HL-60/S4 (cell line): Measurements from ENCODE around the gene ARRDC1.

Experiments
- in situ Hi-C: fragments of 300-500 bp; cut with MboI; formaldehyde crosslinking; loops from 2 replicates; pipeline ENCODE4 v1.14.3; 2022; ENCODE audit warnings: low sequenced_read_pairs

Gene ARRDC1

DNA sequence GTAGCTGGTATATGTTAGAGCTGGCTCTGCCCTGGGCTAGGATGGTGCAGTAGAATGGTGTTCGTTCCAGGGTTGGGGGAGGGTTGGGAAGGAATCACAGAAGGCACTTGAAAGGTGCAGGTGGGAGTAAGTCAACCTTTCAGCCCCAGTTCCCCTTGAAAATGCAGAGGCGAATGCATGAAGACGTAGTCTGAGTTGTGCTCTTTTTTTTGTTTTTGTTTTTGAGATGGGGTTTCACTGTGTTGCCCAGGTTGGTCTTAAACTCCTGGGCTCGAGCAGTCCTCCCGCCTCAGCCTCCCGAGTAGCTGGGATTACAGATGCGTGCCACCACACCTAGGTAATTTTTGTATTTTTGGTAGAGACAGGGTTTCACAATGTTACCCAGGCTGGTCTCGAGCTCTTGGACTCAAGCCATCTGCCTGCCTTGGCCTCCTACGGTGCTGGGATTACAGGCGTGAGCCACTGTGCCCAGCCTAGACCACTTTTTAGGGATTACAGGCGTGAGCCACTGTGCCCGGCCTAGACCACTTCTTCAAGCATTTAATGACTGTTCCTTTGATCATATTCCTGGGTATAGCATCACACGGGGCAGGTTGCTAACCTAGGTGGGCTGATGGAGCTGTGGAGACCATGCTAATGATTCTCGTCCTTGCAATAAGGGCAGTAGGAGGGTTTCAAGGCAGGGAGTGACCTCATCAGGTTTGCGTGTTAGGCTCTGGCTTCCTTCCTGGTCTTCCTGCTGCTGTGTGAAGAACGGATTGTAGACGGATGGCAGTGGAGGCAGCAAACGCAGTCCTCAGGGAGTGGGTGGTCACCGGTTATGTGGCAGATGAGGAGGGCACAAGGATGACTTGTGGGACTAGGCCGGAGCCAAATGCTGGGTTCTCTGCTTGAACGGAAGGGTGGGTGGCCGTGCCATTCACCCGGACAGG lies 27.0 kb downstream of the ARRDC1 start:
- in situ Hi-C loops, result no loop called here

DNA sequence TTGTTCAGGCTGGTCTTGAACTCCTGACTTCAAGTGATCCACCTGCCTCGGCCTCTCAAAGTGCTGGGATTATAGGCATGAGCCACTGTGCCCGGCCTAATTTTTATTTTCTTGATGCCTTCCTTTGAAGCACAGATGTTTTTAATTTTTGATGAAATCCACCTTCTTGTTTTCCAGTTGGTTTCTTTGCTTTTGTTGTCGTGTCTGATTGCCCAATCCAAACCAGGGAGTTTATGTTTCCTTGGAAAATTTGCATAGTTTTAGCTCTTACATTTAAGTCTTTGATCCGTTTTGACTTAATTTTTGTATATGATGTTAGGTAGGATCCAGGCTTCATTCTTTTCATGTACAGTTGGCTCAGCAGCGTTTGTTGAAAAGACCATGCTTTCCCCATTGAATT lies 28.5 kb downstream of the ARRDC1 start:
- in situ Hi-C loops, result no loop called here

DNA sequence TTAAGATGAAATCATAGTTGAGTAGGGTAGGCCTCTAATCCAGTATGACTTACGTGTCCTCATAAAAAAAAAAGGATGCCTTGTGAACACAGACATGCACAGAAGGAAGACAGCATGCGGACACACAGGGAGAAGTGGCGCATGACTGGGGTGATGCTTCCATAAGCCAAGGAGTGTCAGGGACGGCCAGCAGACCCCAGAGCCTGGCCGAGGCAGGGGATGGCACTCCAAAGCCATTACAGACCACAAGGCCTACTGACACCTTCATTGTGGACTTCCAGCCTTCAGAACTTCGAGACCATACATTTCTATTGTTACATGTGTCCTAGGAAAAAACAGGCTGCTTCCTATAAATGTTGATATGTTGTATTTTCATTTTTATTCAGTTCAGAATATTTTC lies 33.2 kb downstream of the ARRDC1 start:
- in situ Hi-C loops, result no loop called here

DNA sequence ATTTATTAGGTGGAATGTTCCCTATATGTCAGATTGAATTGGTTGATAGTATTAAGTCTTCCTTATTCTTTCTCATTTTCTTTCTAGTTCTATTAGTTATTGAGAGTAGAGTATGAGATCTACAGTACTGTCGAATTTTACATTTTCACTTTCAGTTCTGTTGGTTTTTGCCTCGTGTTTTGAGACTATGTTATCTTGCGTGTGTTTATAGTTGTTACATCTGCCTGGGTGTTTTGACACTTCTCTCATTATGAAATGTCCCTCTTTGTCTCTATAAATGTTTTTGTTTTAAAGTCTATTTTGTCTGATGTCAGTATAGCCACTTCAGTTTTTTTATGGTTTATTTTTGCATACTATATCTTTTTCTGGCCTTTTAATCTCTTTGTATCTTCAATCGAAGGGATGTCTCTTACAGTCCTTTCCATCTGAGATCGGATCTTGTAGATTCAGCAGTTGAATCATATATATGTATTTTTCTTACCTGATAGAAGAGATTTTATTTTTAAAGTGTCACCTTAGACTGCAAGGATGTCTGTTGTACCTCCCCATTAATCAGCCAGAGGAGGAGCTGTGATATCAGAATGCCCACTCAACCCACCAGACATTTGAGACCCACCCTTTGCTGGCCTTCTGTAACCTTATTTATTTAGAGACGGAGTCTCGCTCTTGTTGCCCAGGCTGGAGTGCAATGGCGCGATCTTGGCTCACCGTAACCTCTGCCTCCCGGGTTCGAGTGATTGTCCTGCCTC lies 34.0 kb downstream of the ARRDC1 start:
- in situ Hi-C loops, result no loop called here

DNA sequence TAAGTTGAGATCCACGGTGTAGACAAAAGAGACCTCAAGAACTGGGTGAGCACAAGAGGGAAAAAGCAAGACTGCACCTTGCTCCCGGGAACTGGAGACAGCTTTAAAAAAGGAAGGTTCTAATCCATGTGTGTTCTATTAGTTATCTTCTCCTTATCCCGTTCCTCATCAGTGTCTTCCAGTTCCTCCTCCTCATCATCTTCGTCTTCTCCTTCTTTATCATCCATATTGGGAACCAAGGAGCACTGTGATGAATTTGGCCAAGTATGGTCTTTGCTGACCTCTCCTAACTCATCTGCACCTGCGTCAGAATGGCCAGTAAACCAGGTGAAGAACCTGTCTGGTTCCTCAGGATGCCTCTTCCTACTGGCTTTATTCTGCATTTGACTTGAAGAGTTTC lies 35.4 kb downstream of the ARRDC1 start:
- in situ Hi-C loops, result no loop called here

DNA sequence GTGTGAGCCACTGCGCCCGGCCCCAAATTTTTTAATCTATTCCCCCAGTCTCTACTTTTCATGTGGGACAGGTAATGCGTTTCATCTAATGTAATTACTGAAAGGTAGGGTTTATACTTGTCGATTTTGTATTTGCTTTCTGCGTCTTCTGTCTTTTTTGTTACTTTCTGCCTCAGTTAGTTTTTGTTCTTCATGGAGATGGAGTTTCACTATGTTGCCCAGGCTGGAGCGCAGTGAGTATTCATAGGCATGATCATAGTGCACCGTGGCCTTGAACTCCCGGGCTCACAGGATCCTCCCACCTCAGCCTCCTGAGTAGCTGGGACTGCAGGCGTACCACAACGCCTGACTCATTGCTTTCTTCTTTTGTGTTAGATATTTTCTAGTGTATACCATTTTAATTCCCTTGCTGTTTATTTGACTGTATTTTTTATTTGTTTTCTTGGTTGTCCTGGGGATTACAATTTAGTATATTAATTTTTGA lies 36.7 kb downstream of the ARRDC1 start:
- in situ Hi-C loops, result no loop called here

DNA sequence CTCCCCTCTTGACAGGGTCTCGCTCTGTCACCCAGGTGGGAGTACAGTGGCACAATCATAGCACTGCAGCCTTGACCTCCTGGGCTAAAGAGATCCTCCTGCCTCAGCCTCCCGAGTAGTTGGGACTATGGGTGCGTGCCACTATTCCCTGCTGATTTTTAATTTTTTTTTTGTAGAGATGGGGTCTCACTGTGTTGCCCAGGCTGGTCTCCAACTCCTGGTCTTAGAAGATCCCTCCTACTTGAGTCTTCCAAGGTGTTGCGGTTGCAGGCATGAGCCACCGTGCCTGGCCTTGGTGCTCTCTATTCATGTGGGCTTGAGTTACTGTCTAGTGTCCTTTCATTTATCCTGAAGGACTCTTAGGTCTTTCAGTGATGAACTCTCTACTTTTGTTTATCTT lies 37.4 kb downstream of the ARRDC1 start:
- in situ Hi-C loops, result no loop called here

DNA sequence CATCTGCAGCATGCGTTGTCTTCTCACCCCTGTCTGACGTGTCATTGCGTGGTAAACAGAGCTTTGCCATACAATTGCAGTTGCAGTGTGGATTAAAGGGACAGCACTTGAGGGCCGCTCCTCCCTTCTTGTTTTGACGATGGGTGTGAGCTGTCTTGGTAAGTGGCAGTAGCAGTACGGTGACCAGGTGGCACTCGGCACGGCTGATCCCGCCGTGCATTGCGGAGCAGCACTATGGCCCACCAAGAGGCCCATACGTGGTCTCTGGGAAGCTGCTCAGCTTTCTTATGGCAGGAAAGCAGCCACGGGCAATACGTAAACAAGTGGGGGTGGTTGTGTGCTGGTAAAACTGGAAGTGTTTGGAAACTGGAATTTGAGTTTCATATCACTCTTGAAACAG lies 38.4 kb downstream of the ARRDC1 start:
- in situ Hi-C loops, result no loop called here

DNA sequence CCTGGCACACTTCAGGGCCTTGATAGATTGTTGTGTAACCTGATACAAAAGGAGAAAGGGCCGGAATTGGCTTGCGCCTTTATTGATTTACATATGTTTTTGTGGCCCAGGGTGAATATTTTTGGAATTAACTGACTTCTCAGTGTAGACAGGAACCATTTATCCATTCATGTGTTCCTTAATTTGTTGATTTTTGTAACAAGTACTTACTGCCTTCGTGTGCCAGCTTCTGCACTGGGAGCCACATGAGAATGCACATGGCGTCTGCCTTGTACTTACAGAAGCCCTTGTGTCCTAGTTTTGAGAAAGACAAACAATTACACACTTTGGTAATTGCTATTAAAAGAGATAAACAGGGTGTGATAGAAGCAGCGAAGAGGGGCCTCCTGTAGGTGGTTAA lies 39.7 kb downstream of the ARRDC1 start:
- in situ Hi-C loops, result no loop called here

DNA sequence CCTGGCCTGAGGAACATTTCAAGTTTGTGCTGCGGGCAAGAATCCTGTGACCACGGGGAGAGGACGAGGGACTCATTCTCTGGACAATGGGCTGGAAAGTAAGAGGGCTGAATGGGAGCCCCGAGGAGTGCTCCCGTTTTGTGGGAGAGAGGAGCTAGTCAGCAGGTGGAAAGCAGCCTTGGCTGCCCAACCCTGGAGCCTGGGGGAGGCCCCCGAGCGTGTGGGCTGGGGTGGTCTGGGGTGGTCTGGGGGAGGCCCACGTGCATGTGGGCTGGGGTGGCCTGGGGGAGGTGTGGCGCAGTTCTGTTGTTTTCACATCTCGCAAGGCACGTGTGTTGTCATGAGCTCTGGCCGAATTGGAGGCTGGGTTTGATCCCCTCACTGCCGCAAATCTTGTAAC lies 40.9 kb downstream of the ARRDC1 start:
- in situ Hi-C loops, result no loop called here

DNA sequence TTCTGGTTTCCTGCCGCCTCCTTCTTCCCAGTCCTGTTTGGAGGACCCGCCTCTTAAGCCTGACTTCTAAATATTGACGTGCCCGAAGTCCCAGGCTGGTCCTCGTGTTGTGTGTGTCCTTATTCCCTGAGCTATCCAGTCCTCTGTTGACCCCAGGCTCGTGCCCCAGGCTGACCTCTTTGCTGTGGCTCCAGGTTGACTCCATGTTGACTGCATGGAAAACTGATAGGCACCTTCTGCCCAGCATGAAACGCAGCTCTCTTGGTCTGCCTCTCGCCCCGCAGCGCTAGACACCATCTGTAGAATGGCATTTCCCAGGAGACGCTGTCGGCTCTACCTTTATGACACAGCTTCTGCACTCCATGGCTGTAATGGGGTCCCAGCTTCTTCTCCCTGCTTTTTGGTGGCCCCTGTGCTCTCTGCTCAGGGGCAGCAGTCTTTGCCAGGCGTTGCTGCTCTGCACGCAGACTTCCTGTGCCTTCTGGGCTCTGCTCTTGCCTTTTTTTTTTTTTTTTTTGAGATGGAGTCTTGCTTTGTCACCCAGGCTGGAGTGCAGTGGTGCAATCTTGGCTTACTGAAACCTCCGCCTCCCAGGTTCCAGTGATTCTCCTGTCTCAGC lies 41.7 kb downstream of the ARRDC1 start:
- in situ Hi-C loops, result no loop called here

DNA sequence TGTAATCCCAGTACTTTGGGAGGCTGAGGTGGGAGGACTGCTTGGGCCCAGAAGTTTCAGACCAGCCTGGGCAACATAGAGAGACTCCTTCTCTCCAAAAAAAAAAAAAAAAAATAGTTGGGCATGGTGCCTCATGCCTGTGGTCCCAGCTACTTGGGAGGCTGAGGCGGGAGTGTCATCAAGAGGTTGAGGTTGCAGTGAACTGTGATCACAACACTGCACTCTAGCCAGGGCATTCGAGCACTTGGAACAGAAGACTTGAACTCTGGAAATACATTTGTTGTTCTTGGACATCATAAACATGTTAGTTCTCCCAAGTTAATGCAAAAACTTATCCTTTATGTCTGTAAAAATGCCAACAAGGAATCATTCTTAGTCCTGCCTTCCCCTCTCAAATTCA lies 42.9 kb downstream of the ARRDC1 start:
- in situ Hi-C loops, result no loop called here

DNA sequence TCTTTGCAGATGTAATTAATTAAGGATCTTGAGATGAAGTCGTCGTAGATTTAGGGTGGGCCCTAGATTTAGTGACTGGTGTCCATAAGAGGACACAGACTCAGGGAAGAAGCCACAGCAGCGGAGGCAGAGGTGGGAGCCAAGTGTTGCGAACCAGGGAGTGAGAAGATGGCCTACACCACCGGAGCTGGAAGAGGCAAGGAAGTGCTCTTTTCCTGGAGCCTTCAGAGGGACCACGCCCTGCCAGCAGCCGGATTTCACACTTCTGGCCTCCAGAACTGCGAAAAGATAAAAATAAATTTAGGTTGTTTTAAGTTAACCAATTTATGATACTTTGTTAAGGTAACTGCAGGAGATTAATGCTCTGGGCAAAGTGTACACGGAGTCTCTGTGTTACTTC lies 44.1 kb downstream of the ARRDC1 start:
- in situ Hi-C loops, result no loop called here

DNA sequence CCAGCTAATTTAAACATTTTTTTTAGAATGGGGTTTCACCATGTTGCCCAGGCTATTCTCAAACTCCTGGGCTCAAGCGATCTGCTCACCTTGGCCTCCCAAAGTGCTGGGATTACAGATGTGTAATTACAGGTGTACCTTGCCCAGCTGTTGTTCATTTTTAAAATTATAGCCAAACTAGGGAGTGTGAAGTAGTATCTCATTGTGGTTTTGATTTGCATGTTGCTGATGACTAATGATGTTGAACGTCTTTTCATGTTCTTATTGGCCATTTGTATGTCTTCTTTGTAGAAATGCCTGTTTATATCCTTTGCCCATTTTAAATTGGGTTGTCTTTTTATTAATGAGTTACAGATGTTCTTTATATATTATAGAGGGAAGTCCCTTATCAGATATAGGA lies 44.8 kb downstream of the ARRDC1 start:
- in situ Hi-C loops, result no loop called here

DNA sequence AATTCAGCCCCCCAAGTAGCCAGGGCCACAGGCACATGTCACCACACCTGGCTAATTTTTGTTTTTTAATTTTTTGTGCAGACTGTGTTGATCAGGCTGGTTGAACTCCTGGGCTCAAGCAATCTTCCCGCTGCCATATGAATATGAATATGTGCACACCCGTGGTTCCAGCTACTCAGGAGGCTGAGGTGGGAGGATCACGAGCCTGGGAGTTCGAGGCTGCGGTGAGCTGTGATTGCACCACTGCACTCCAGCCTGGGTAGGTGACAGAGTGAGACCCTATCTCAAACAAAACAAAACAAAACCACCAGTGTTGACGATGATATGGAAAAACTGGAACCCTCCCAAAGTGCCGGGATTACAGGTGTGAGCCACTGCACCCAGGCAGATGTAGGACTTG lies 45.3 kb downstream of the ARRDC1 start:
- in situ Hi-C loops, result no loop called here

DNA sequence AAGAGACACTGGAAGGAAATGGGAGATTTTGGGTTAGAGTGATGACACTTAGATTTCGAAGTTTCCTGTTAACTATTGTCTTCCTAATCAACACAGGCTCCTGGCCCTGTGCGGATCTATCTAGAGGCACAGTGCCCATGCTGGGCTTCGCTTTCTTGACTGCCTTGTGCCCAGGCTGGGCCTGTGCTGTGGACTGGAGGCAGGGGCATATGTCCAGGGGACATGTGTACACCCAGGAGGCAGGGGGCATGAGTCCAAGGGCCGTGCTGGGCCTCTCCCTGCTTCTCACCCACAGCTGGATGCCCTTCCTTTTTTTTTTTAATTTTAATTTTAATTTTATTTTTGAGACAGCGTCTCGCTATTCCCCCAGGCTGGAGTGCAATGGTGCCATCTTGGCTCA lies 50.9 kb downstream of the ARRDC1 start:
- in situ Hi-C loops, result no loop called here

DNA sequence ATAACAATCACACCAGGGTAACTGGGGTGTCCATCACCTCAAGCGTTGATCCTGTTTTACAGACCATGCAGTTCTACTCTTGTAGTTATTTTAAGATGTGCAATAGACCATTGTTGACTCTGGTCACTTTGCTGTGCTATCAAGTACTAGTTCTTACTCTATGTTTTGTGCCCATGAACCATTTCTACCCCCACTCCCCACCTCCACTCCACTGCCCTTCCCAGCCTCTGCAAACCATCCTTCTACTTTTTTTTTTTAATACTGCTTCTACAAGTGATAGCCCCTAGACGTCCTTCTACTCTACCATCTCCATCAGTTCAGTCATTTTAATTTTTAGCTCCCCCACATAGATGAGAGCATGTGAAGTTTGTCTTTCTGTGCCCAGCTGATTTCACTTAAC lies 52.1 kb downstream of the ARRDC1 start:
- in situ Hi-C loops, result no loop called here

DNA sequence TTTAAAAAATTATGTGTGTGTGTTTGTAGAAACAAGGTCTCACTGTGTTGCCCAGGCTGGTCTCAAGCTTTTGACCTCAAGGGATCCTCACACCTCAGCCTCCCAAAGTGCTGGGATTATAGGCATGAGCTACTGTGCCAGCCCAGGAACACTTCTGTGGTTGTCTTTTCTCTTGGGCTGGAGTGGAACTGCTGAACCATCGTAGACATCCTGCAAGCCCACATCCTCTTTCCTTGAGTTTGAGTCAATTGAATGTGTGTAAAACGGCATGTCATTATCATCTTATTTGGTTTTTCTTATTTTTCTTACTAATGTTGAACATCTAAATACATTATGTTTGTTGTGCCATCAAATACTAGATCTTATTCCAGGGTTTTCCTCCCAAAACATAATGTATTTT lies 53.3 kb downstream of the ARRDC1 start:
- in situ Hi-C loops, result no loop called here

DNA sequence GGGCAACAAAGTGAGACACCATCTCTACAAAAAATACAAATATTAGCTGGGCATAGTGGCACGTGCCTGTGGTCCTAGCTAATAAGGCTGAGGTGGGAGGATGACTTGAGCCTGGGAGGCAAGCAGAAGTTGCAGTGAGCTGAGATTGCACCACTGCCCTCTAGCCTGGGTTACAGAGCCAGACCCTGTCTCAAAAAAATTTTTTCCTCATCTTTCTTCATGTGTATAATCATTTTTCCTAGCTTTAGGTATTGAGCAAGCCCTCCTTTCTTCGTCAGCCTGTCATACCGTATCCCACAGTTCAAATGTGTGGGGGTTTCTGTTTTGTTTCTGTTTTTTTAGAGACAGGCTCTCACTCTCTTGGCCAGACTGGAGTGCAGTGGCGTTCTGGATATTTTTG lies 54.7 kb downstream of the ARRDC1 start:
- in situ Hi-C loops, result no loop called here

DNA sequence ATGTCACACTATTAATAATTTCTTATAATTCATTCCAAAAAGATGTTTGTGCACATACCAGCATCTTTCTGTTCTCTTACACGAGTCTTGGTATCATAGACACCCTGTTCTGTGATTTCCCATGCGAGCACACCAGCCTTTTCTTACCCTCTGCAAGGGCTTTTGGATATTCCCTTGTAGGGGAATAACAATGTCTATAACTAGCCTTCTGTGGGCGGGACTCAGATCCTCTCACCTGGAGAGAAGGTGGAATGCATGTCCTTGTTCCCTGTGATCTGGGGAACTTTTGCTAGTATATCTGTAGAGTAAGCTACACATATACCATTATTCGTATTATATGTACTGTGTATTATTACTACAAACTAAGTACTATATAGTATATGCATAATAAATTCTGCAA lies 58.1 kb downstream of the ARRDC1 start:
- in situ Hi-C loops, result no loop called here

DNA sequence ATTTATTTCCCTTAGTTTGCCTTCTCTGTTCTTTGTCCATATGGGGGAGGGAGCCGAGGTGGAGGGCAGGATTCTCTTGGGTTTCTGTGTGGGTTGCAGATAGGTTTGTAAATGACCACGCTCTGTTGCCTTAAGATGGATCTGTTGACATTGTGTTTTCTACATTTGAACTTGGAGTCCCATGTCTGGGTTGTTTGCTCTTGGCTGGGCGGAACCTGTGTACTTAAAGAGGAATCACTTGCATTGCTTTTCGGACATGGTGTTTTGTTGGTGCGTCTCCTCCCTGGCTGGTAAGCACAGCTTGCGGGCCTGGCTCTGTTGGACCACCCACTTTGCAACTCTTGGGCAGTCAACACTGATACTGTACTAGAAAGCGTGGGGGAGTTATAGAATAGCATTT lies 59.2 kb downstream of the ARRDC1 start:
- in situ Hi-C loops, result no loop called here
